DOHH2 (cell line): ENCODE measurements around the gene DDIAS.

Experiments
- EZH2phosphoT487 ChIP-seq: fragments of 200-600 bp; sonication (generic); IDR thresholded peaks from 2 replicates; pipeline ENCODE4 v1.6.1; 2017; ENCODE audit warnings: borderline replicate concordance, mild to moderate bottlenecking, antibody characterized with exemption, low read length, moderate library complexity, mixed read lengths
- TF ChIP-seq, protein P1 (sequence below): fragments of 200-600 bp; sonication (generic); IDR thresholded peaks from one replicate; pipeline ENCODE4 v1.5.1; 2014; ENCODE audit warnings: antibody characterized with exemption, mild to moderate bottlenecking, low read depth, low read length; ENCODE audit not compliant: poor library complexity, severe bottlenecking

DNA sequence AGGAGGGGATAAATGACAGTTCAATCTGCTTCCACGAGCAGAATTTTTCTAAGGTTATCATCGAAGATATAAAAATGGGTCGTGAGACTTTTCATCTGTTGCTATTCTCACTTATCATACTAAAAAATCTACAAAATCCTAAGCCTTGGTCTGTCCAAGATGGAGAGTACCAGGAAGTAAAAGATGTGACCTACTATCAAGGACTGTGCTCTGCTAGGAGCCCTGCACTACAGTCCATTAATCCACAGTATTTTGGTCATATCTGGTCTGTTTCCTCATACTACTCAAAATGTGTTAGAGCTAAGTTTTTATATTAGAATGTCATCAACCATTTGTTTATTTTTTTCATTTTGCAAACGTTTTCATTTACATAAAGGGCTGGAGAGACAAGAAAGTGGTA is 79.4 kb downstream of the DDIAS start:
- TF ChIP-seq, protein P1, sequence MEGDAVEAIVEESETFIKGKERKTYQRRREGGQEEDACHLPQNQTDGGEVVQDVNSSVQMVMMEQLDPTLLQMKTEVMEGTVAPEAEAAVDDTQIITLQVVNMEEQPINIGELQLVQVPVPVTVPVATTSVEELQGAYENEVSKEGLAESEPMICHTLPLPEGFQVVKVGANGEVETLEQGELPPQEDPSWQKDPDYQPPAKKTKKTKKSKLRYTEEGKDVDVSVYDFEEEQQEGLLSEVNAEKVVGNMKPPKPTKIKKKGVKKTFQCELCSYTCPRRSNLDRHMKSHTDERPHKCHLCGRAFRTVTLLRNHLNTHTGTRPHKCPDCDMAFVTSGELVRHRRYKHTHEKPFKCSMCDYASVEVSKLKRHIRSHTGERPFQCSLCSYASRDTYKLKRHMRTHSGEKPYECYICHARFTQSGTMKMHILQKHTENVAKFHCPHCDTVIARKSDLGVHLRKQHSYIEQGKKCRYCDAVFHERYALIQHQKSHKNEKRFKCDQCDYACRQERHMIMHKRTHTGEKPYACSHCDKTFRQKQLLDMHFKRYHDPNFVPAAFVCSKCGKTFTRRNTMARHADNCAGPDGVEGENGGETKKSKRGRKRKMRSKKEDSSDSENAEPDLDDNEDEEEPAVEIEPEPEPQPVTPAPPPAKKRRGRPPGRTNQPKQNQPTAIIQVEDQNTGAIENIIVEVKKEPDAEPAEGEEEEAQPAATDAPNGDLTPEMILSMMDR: no peak
- TF ChIP-seq EZH2phosphoT487: no peak
